GM12873 (cell line): ENCODE measurements around the gene ARHGEF12.

Source experiments
- TF ChIP-seq, protein P1 (sequence below): IDR thresholded peaks from 2 replicates; pipeline ENCODE4 v1.5.1; 2012; ENCODE audit warnings: low read depth, mild to moderate bottlenecking, moderate library complexity, low read length, control low read depth; ENCODE audit not compliant: insufficient read depth; ENCODE audit errors: missing control alignments

Gene ARHGEF12, protein sequence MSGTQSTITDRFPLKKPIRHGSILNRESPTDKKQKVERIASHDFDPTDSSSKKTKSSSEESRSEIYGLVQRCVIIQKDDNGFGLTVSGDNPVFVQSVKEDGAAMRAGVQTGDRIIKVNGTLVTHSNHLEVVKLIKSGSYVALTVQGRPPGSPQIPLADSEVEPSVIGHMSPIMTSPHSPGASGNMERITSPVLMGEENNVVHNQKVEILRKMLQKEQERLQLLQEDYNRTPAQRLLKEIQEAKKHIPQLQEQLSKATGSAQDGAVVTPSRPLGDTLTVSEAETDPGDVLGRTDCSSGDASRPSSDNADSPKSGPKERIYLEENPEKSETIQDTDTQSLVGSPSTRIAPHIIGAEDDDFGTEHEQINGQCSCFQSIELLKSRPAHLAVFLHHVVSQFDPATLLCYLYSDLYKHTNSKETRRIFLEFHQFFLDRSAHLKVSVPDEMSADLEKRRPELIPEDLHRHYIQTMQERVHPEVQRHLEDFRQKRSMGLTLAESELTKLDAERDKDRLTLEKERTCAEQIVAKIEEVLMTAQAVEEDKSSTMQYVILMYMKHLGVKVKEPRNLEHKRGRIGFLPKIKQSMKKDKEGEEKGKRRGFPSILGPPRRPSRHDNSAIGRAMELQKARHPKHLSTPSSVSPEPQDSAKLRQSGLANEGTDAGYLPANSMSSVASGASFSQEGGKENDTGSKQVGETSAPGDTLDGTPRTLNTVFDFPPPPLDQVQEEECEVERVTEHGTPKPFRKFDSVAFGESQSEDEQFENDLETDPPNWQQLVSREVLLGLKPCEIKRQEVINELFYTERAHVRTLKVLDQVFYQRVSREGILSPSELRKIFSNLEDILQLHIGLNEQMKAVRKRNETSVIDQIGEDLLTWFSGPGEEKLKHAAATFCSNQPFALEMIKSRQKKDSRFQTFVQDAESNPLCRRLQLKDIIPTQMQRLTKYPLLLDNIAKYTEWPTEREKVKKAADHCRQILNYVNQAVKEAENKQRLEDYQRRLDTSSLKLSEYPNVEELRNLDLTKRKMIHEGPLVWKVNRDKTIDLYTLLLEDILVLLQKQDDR (N-terminal part only)

DNA sequence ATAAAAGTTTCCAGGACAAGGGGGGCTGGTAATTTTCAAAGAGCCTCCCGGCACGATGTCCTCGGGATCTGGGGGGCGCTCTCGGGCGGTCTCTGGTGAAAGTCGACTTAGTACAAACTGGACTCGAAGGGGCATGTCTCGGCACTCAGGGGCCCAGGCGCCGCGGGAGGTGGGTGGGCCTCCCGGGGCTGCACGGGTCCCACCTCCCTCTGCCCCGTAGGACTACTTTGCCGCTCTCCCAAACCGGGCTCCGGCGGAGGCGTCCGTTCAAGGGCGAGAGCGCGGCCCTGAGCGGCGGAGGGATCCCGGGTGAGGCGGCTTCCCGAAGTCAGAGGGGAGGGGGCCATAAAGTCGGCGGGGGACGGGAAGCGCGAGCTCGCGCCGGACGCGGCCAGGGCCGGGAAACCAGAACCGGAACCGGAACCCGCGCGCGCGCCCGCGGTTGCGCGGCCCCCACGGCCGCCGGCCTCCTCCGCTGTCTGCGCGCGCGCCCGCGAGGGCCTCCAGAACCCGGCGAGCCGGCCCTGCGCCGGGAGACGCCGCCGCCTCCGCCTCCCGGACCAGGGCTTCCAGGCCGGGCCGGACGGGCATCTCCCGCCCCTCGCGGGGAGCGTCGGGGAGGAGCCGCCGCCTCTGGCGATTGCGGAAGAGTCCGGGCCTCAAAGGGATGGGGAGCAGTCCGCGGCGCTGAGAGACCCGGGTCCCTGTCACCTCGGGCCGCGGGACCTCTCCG lies at the start of gene ARHGEF12:
ARHGEF12 (plus strand) TSS at position 506 of the 733 bp plus-strand sequence. CDS start 831 bp downstream, outside the sequence.
- TF ChIP-seq, protein P1, sequence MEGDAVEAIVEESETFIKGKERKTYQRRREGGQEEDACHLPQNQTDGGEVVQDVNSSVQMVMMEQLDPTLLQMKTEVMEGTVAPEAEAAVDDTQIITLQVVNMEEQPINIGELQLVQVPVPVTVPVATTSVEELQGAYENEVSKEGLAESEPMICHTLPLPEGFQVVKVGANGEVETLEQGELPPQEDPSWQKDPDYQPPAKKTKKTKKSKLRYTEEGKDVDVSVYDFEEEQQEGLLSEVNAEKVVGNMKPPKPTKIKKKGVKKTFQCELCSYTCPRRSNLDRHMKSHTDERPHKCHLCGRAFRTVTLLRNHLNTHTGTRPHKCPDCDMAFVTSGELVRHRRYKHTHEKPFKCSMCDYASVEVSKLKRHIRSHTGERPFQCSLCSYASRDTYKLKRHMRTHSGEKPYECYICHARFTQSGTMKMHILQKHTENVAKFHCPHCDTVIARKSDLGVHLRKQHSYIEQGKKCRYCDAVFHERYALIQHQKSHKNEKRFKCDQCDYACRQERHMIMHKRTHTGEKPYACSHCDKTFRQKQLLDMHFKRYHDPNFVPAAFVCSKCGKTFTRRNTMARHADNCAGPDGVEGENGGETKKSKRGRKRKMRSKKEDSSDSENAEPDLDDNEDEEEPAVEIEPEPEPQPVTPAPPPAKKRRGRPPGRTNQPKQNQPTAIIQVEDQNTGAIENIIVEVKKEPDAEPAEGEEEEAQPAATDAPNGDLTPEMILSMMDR, result peak; percentile 42

DNA sequence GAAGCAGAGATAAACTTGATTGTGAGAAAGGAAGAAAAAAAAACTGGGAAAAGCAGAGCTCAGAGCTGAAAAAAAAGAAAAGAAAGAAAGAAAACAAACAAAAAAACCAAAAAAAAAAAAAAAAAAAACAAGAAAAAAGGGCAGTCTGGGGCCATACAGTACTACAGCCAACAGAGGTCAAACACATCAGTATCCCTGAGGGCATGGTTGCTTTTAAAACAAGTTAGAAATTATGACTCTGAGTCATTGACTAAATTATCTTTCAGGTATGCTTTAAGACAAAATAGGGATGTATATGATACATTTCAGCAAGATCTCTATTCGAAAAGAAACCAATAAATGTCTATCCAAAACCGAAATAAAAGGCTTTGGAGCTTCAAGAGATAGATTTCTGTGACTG lies 48.2 kb upstream of the ARHGEF12 start:
- TF ChIP-seq, protein P1, result no peak

DNA sequence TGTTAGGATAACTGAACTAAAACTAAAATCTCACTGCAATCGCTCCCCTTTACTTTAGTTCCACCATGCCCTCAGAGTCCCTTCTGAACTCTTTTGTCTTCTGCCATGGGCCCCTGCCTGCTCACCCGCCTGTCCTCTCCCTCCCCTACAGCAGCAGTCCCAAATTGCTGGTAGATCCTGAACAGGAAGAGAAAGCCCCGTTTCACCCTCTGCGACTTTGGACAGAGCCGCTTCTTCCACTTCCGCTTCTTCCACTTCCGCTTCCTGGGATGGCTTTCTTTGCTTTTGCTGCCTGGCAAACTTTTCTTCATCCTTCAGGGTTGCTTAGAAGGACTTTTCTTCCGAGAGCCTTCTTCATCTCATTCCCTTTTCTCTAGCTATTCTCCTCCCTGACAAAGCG lies 46.8 kb upstream of the ARHGEF12 start:
- TF ChIP-seq, protein P1, result no peak

DNA sequence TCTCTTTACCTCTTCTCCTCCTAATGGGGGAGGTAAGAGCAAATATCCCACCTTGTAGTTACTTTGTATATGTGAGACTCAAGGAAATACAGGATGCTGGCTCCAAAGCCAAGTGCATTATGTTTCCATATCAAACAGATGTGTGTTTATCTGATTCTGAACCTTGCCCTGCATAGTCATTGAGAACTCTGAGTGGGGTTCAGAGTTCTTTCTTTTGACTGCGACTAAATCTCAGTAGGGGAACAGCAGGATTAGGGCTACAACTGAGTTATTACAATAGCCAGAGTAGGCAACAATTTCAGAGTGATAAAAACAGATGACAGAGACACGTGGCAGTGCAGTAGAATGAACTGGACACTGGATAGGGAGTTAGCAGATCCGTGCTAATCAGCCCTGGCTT lies 45.3 kb upstream of the ARHGEF12 start:
- TF ChIP-seq, protein P1, result no peak

DNA sequence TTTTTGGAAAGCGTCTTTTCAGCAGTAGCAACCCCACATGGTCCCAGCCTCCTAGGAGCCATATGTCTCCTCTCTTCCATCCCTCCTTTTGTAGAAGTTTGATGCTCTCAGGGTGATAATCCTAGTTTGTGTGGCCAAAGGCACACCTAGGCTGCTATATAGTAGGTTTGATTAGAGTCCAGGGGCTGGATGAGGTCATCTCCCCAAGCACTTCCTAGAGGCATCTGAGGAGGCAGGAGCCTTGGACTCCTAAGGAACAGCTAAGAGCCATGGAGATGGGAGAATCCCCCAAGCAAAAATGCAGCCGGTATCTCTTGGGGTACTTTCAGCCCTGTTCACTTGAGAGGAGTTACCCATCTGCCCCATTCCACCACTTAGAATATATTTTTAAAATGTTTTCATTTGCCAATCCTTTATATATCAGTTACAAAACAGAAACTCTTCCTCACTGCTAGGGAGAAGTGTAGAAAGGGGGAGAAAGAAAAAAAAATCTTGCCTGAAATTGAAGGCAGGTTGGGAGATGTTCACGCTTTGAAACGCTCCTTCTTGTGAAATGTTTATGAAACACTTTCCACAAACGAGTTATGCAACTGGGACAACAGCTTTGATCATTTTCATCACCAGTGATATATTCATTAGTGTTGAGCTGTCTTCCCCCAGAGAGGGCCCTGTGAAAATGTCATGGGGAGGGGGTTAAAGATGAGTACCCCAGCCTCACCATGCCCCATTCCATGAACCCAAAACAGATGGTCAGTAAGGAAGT lies 43.0 kb upstream of the ARHGEF12 start:
- TF ChIP-seq, protein P1, result no peak

DNA sequence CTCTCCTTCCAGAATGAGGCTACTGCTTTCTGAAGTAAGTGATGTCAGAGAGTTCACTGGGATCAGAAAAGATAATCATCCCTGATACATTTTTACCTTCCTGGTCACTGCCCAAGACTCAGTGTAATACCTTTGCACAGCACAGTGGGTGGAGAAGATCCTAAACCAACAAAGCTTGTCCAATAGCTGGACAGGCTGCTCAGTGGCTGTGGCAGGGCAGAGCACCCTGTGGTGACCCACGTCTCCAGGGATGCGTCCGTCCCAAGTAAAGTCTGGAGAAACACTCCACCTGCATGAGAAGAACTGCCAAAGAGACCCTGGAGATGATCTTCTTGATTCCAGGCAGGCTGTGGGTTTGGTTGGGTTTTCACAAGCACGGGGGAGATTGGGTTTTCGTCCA lies 42.1 kb upstream of the ARHGEF12 start:
- TF ChIP-seq, protein P1, result no peak
